Measurements from ENCODE around the gene RPS6KB1. TPM values are rescaled to one million over a fixed set of nuclear protein-coding genes. Genes with fewer than 3 reads are reported as not detected.

The RPS6KB1 gene
- total and polyA plus RNA-seq, 9 of the 15 experiments (the other 6 are each of a cell fraction or from before 2014, with no cell fraction given), result 8.8 to 60.7 (median 35.1) TPM

GRCh38 chr17:59892924-59893675, at the start of gene RPS6KB1, which contains the start of gene TUBD1 (continued):
- TF ChIP-seq, protein P1, sequence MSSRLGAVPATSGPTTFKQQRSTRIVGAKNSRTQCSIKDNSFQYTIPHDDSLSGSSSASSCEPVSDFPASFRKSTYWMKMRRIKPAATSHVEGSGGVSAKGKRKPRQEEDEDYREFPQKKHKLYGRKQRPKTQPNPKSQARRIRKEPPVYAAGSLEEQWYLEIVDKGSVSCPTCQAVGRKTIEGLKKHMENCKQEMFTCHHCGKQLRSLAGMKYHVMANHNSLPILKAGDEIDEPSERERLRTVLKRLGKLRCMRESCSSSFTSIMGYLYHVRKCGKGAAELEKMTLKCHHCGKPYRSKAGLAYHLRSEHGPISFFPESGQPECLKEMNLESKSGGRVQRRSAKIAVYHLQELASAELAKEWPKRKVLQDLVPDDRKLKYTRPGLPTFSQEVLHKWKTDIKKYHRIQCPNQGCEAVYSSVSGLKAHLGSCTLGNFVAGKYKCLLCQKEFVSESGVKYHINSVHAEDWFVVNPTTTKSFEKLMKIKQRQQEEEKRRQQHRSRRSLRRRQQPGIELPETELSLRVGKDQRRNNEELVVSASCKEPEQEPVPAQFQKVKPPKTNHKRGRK (tag; IDR thresholded peaks at IDR 0.05), result no peak
- peak; percentile 48; the same call in 1 of the 2 replicates for TF ChIP-seq KLF13 (tag; IDR thresholded peaks at IDR 0.05; ENCODE audit: borderline replicate concordance, low read depth)
- TF ChIP-seq, protein P2, sequence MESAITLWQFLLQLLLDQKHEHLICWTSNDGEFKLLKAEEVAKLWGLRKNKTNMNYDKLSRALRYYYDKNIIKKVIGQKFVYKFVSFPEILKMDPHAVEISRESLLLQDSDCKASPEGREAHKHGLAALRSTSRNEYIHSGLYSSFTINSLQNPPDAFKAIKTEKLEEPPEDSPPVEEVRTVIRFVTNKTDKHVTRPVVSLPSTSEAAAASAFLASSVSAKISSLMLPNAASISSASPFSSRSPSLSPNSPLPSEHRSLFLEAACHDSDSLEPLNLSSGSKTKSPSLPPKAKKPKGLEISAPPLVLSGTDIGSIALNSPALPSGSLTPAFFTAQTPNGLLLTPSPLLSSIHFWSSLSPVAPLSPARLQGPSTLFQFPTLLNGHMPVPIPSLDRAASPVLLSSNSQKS (CRISPR knock-in tag; IDR thresholded peaks at IDR 0.05), result no peak
- no peak for TF ChIP-seq PRMT5 (CRISPR knock-in tag; IDR thresholded peaks at IDR 0.05)
- no peak for TF ChIP-seq SLC30A9 (CRISPR knock-in tag; IDR thresholded peaks at IDR 0.05)
- TF ChIP-seq MTA3 (IDR thresholded peaks at IDR 0.05; ENCODE audit: borderline replicate concordance), result 0 out of 2 replicates have a peak, but pooled peaks have one; percentile 43
- TF ChIP-seq ZC3H4 (CRISPR knock-in tag; IDR thresholded peaks at IDR 0.05; ENCODE audit: borderline replicate concordance), result no peak
- peak; percentile 82 for TF ChIP-seq SAP30 (IDR thresholded peaks at IDR 0.05; ENCODE audit: borderline replicate concordance, insufficient read depth, low read depth, low read length, poor library complexity, severe bottlenecking)
- TF ChIP-seq ZNF507 (tag; conservative IDR thresholded peaks at IDR 0.05), result no peak
- TF ChIP-seq HEY1 (CRISPR knock-in tag; IDR thresholded peaks at IDR 0.05; ENCODE audit: borderline replicate concordance), result no peak
- TF ChIP-seq HLTF (IDR thresholded peaks at IDR 0.05), result no peak
- TF ChIP-seq SMARCA4 (IDR thresholded peaks at IDR 0.05), result no peak
- no peak for TF ChIP-seq RBM34 (IDR thresholded peaks at IDR 0.05; ENCODE audit: borderline replicate concordance, insufficient read depth, low read length)
- no peak for TF ChIP-seq BRF1 (IDR thresholded peaks at IDR 0.05; ENCODE audit: borderline replicate concordance, extremely low read depth, insufficient read length)
- TF ChIP-seq, protein P3, sequence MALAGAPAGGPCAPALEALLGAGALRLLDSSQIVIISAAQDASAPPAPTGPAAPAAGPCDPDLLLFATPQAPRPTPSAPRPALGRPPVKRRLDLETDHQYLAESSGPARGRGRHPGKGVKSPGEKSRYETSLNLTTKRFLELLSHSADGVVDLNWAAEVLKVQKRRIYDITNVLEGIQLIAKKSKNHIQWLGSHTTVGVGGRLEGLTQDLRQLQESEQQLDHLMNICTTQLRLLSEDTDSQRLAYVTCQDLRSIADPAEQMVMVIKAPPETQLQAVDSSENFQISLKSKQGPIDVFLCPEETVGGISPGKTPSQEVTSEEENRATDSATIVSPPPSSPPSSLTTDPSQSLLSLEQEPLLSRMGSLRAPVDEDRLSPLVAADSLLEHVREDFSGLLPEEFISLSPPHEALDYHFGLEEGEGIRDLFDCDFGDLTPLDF (CRISPR knock-in tag; IDR thresholded peaks at IDR 0.05), result no peak
- no peak for TF ChIP-seq ESRRB (CRISPR knock-in tag; IDR thresholded peaks at IDR 0.05; ENCODE audit: borderline replicate concordance)
- TF ChIP-seq SMARCC2 (IDR thresholded peaks at IDR 0.05; ENCODE audit: low read depth), result no peak
- TF ChIP-seq HMGN3 (IDR thresholded peaks at IDR 0.05; ENCODE audit: borderline replicate concordance, extremely low read depth, insufficient read length, low read depth, low read length), result no peak
- TF ChIP-seq CBX8 (IDR thresholded peaks at IDR 0.05; ENCODE audit: borderline replicate concordance, extremely low read depth, low read depth, low read length, poor library complexity, severe bottlenecking), result no peak
- TF ChIP-seq KLF16 (IDR thresholded peaks at IDR 0.05), result no peak
- no peak for TF ChIP-seq ZNF124 (CRISPR knock-in tag; IDR thresholded peaks at IDR 0.05)
- 0 out of 2 replicates have a peak, but pooled peaks have one; percentile 51 for TF ChIP-seq GATAD2A (IDR thresholded peaks at IDR 0.05)
- no peak for TF ChIP-seq SRSF7 (optimal IDR thresholded peaks at IDR 0.05; ENCODE audit: low read depth, low read length)
